ENCODE measurements around the gene ITPRID2. TPM values are rescaled to one million over a fixed set of nuclear protein-coding genes. Genes with fewer than 3 reads are reported as not detected.

The ITPRID2 gene
- polyA plus RNA-seq, 3 donors: 17.9 to 50.2 (median 23.0) TPM

DNA sequence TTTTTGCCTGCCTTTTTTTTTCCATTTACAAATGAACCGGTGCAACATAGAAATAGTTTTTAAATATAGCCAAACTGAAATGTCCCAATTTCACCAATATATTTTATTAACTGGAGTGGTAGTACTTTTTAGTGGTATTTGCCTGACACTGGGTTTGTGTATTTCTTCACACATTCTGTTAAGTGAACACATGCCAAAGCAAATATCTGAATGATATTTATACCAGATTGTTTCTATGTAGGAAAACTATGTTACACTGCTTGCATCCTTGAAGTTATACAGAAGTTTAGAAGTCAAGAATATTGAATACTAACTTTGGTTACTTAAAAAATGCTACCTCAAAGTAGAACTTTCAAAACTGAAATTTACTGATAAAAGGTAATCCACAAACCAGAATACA is 19.4 kb upstream of the ITPRID2 start:
- Histone ChIP-seq H3K27ac (ENCODE audit: low read depth in 1 of 2, low read length in 2 of 2) (no peak overlapping the region), H3K9me3 (replicated peaks in 1 of 2; ENCODE audit: control insufficient read depth in 1 of 2, insufficient read depth in 1 of 2, low read length in 2 of 2) (no peaks in the 10 kb centered on the region), H3K27me3 (ENCODE audit: control insufficient read depth in 2 of 2, insufficient read depth in 2 of 2, low read length in 2 of 2) (no peaks in the 10 kb centered on the region), H3K36me3 (replicated peaks in 1 of 2; ENCODE audit: control insufficient read depth in 1 of 2, insufficient read depth in 2 of 2, low read length in 2 of 2) (no peaks in the 10 kb centered on the region), H3K4me1 (ENCODE audit: control insufficient read depth in 1 of 2, insufficient read depth in 2 of 2, low read length in 2 of 2) (peaks cover 7 to 10% of the 10 kb centered on the region in 2 donors), H3K79me2 (ENCODE audit: insufficient read depth, low read length) (no peaks in the 10 kb centered on the region), H2AFZ (ENCODE audit: insufficient read depth, low read depth, low read length, poor library complexity, severe bottlenecking) (no peak overlapping the region), H3K4me2 (replicated peaks; ENCODE audit: extremely low read depth, low read length, poor library complexity, severe bottlenecking) (no peak overlapping the region), H3K9ac (ENCODE audit: insufficient read depth, low read length, poor library complexity, severe bottlenecking) (no peak overlapping the region), H4K20me1 (ENCODE audit: insufficient read depth, low read length) (no peaks in the 10 kb centered on the region), H3K4me3 (replicated peaks in 1 of 3; ENCODE audit: low read depth in 2 of 3, low read length in 3 of 3) (no peak overlapping the region)
- Mint-ChIP-seq H3K4me1 (peaks cover 3% of the 10 kb centered on the region), H3K36me3 (no peaks in the 10 kb centered on the region), H3K27me3 (ENCODE audit: low read depth in 3 of 3) (peaks cover 0 to 2% (median 1%) of the 10 kb centered on the region in 3 donors), H3K4me3 (no peak overlapping the region), H3K27ac (no peak overlapping the region), H3K9me3 (no peaks in the 10 kb centered on the region)
- DNase-seq: no peak
- intact Hi-C loops (cut with micrococcal nuclease): no loop called here
- WGBS (ENCODE audit: insufficient coverage): no CpG with 5 or more reads among the region's 1 CpG
- TF ChIP-seq, protein P1, sequence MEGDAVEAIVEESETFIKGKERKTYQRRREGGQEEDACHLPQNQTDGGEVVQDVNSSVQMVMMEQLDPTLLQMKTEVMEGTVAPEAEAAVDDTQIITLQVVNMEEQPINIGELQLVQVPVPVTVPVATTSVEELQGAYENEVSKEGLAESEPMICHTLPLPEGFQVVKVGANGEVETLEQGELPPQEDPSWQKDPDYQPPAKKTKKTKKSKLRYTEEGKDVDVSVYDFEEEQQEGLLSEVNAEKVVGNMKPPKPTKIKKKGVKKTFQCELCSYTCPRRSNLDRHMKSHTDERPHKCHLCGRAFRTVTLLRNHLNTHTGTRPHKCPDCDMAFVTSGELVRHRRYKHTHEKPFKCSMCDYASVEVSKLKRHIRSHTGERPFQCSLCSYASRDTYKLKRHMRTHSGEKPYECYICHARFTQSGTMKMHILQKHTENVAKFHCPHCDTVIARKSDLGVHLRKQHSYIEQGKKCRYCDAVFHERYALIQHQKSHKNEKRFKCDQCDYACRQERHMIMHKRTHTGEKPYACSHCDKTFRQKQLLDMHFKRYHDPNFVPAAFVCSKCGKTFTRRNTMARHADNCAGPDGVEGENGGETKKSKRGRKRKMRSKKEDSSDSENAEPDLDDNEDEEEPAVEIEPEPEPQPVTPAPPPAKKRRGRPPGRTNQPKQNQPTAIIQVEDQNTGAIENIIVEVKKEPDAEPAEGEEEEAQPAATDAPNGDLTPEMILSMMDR (IDR thresholded peaks at IDR 0.05): no peak

DNA sequence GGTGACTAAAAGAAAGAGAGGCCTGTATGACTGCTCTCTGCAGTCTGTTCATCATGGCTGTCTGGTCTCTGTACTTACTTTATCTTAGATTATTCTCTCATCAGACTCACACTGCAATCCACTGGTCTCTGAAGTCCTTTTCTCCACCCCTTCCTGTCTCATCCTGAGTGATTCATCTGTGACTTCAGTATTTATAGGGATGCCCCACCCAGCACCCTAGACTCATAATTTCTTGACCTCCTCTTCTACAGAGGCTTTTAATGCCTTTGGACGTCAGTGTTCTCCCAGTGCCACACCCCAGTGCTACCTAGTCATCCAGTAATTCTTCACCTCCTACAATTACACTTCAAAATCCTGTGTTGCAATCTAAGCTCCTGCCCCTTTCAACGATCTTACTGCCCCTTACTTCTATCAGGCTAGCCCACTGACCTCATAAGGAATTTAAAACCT is 14.9 kb upstream of the ITPRID2 start:
- 48% methylated on average over 2 of the region's 2 CpGs for WGBS (ENCODE audit: insufficient coverage)
- H3K27me3 Mint-ChIP-seq (ENCODE audit: low read depth in 3 of 3): peaks cover 0 to 2% (median 1%) of the 10 kb centered on the region in 3 donors
- TF ChIP-seq, protein P1 (IDR thresholded peaks at IDR 0.05): no peak
- Histone ChIP-seq H3K79me2 (ENCODE audit: insufficient read depth, low read length) (no peaks in the 10 kb centered on the region), H3K9ac (ENCODE audit: insufficient read depth, low read length, poor library complexity, severe bottlenecking) (no peak overlapping the region), H3K36me3 (replicated peaks in 1 of 2; ENCODE audit: control insufficient read depth in 1 of 2, insufficient read depth in 2 of 2, low read length in 2 of 2) (no peaks in the 10 kb centered on the region), H3K4me1 (ENCODE audit: control insufficient read depth in 1 of 2, insufficient read depth in 2 of 2, low read length in 2 of 2) (peaks cover 7 to 11% of the 10 kb centered on the region in 2 donors), H2AFZ (ENCODE audit: insufficient read depth, low read depth, low read length, poor library complexity, severe bottlenecking) (peak overlapping the region; percentile 6), H3K4me3 (replicated peaks in 1 of 3; ENCODE audit: low read depth in 2 of 3, low read length in 3 of 3) (no peak overlapping the region), H3K27me3 (ENCODE audit: control insufficient read depth in 2 of 2, insufficient read depth in 2 of 2, low read length in 2 of 2) (no peaks in the 10 kb centered on the region), H3K9me3 (replicated peaks in 1 of 2; ENCODE audit: control insufficient read depth in 1 of 2, insufficient read depth in 1 of 2, low read length in 2 of 2) (no peaks in the 10 kb centered on the region), H3K4me2 (replicated peaks; ENCODE audit: extremely low read depth, low read length, poor library complexity, severe bottlenecking) (no peak overlapping the region), H4K20me1 (ENCODE audit: insufficient read depth, low read length) (no peaks in the 10 kb centered on the region), H3K27ac (ENCODE audit: low read depth in 1 of 2, low read length in 2 of 2) (peak overlapping the region in 1 of 2 donors; percentile 46)
- peak overlapping the region in 3 of 7 donors; percentile 20 to 71 (median 48) for H3K27ac Mint-ChIP-seq
- no peaks in the 10 kb centered on the region for H3K36me3 Mint-ChIP-seq
- intact Hi-C loops (cut with micrococcal nuclease): no loop called here
- peak; percentile 70 to 80 (median 73) for DNase-seq
- no peaks in the 10 kb centered on the region for H3K9me3 Mint-ChIP-seq
- H3K4me1 Mint-ChIP-seq: peaks cover 3% of the 10 kb centered on the region
- no peak overlapping the region for H3K4me3 Mint-ChIP-seq
